Smooth muscle cell (in vitro differentiated cells): ENCODE results near the gene TRMT11. TPM values are rescaled to one million over a fixed set of nuclear protein-coding genes. Genes with fewer than 3 reads are reported as not detected.

Source experiments
- DNase-seq: peaks from one replicate; lab custom pipeline; 2025; ENCODE audit not compliant: unreplicated experiment; lab: John Stamatoyannopoulos, UW
- H2AFZ ChIP-seq: fragments of 200-600 bp; sonication (generic); 2 replicates; pipeline ENCODE4 v1.6.0; 2016; ENCODE audit warnings: antibody characterized with exemption, low read depth, mild to moderate bottlenecking
- H3F3A ChIP-seq: fragments of 200-600 bp; sonication (generic); 2 replicates; pipeline ENCODE4 v1.6.0; 2017; ENCODE audit warnings: antibody characterized with exemption, low read depth
- H3K27ac ChIP-seq: fragments of 200-600 bp; sonication (generic); 2 replicates; pipeline ENCODE4 v1.5.1; 2016; ENCODE audit warnings: low read depth, mild to moderate bottlenecking
- H3K27me3 ChIP-seq: fragments of 200-600 bp; sonication (generic); 2 replicates; pipeline ENCODE4 v1.6.1; 2016; ENCODE audit warnings: low read depth, mild to moderate bottlenecking
- H3K36me3 ChIP-seq: fragments of 200-600 bp; sonication (generic); 2 replicates; pipeline ENCODE4 v1.5.1; 2016; ENCODE audit warnings: low read depth
- H3K4me1 ChIP-seq: fragments of 200-600 bp; sonication (generic); 2 replicates; pipeline ENCODE4 v1.5.1; 2016; ENCODE audit warnings: low read depth
- H3K4me2 ChIP-seq: fragments of 200-600 bp; sonication (generic); 2 replicates; pipeline ENCODE4 v1.6.0; 2016; ENCODE audit warnings: mild to moderate bottlenecking
- H3K4me3 ChIP-seq: fragments of 200-600 bp; sonication (generic); 2 replicates; pipeline ENCODE4 v1.5.1; 2016; ENCODE audit warnings: mild to moderate bottlenecking
- H3K79me2 ChIP-seq: fragments of 200-600 bp; sonication (generic); 2 replicates; pipeline ENCODE4 v1.6.0; 2016; ENCODE audit warnings: low read depth, mild to moderate bottlenecking
- H3K9ac ChIP-seq: fragments of 200-600 bp; sonication (generic); 2 replicates; pipeline ENCODE4 v1.6.0; 2016; ENCODE audit warnings: low read depth
- H3K9me3 ChIP-seq: fragments of 200-600 bp; sonication (generic); replicated peaks from 2 replicates; pipeline ENCODE4 v1.5.1; 2016; ENCODE audit warnings: low read depth
- H4K20me1 ChIP-seq: fragments of 200-600 bp; sonication (generic); 2 replicates; pipeline ENCODE4 v1.6.0; 2016; ENCODE audit warnings: low read depth
- WGBS: methylation state at CpG from one replicate; pipeline ENCODE4 v1.1.7; 2016; ENCODE audit warnings: low lambda C conversion rate; 5-methylcytosine and 5-hydroxymethylcytosine counted together
- polyA plus RNA-seq: library from polyadenylated mRNA; unstranded; fragments of >200 nt; fragmentation: Nextera tagmentation; extraction: Ambion mirVana; gene quantifications from 2 replicates; pipeline ENCODE4 v1.2.1, GENCODE V29; 2016
- total RNA-seq: library from RNA; depleted of rRNA; stranded (reverse); fragments of >200 nt; gene quantifications from 2 replicates; pipeline ENCODE4 v1.2.3, GENCODE V29; 2014
- TF ChIP-seq, protein P1 (sequence below): fragments of 200-600 bp; sonication (generic); IDR thresholded peaks from 2 replicates; pipeline ENCODE4 v1.5.1; 2017; ENCODE audit warnings: borderline replicate concordance, mild to moderate bottlenecking, antibody characterized with exemption; ENCODE audit not compliant: insufficient read depth, poor library complexity, severe bottlenecking

The TRMT11 gene
- total and polyA plus RNA-seq, 2 experiments from 2014 or later = 12.8 to 21.6 TPM

DNA sequence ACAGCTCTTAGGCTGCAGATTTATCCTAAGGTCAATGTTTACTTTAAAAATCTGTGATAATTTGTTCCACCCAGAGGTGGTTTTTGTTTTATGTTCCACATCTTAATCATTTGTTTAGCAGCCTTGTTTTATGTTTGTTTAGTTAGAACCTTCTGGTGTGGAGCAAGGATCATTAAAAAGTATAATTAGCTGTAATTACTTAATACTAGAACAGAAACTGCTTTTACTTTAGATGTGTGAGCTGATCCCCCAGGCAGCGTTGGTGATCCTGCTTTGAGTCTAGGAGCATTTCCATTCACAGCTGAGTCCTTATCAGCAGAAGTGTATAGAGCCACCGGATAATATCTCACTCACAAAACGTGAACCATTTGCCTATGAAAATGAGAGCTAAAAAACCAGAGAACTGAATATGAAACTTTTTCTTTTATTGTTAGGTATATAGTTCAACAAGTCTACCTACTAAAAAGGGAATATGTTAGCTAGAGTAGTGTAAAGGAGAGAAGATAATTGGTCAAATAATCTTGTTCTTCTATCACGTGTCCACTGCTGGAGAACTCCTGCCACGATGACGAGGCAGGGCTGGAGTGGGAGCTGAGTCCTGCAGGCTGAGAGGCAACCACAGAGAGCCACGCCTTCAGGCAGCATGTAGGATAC is 78.5 kb downstream of the TRMT11 start:
- 16% methylated on average over 7 of the region's 7 CpGs for WGBS

DNA sequence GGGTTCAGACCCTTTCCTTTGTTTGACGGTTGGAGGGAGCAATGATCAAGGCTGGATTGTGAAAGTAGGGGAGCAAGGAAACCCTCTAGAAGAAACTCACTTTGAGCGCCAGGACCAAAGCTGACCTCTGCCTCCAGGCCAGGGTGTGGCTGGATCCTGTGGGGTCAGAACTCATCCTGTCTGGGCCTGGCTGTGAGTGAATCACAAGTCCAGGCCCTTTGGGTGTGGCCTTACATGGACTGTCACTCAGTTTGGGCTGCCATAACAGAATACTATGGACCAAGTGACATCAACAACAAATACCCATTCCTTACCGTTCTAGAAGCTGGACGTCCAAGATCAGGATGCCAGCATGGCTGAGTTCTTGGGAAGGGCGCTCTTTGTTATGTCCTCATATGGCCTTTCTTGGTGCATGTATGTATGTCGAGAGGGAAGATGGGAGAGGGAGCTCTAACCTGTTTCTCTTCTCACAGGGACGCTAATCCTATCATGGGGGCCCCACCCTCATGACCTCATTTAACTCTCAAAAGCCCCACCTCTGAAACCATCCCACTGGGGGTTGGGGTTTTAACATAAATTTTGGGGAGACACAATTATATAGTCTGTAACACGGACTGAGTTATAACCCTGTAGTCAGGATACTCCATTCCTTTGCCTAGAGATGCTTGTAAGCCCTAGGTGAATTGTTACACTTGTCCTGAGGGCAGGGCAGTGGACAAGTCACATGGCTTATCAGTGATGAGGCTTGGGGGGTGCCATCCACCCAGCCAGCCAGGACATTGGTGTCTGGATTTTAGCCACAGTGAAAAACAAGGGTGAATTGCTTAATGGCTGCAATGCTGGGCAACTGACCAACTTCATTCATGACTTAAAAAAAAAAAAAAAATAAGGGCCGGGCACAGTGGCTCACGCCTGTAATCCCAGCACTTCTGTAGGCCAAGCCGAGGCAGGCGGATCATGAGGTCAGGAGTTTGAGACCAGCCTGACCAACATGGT is 80.0 kb downstream of the TRMT11 start:
- no peaks in the 10 kb centered on the region for H3K27me3 ChIP-seq

More for the DNA sequence above, 78.5 kb downstream of the TRMT11 start:
- peak overlapping the region; percentile 10 for H2AFZ ChIP-seq
- peak overlapping the region; percentile 60 for H3K4me2 ChIP-seq
- H3K4me3 ChIP-seq = no peak overlapping the region
- no peak for DNase-seq
- H3K79me2 ChIP-seq = no peaks in the 10 kb centered on the region
- no peaks in the 10 kb centered on the region for H3K36me3 ChIP-seq
- H3K9ac ChIP-seq = peak overlapping the region; percentile 16
- no peaks in the 10 kb centered on the region for H4K20me1 ChIP-seq
- no peaks in the 10 kb centered on the region for H3K9me3 ChIP-seq
- H3K27me3 ChIP-seq = no peaks in the 10 kb centered on the region
- TF ChIP-seq, protein P1, sequence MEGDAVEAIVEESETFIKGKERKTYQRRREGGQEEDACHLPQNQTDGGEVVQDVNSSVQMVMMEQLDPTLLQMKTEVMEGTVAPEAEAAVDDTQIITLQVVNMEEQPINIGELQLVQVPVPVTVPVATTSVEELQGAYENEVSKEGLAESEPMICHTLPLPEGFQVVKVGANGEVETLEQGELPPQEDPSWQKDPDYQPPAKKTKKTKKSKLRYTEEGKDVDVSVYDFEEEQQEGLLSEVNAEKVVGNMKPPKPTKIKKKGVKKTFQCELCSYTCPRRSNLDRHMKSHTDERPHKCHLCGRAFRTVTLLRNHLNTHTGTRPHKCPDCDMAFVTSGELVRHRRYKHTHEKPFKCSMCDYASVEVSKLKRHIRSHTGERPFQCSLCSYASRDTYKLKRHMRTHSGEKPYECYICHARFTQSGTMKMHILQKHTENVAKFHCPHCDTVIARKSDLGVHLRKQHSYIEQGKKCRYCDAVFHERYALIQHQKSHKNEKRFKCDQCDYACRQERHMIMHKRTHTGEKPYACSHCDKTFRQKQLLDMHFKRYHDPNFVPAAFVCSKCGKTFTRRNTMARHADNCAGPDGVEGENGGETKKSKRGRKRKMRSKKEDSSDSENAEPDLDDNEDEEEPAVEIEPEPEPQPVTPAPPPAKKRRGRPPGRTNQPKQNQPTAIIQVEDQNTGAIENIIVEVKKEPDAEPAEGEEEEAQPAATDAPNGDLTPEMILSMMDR = no peak
- peak overlapping the region; percentile 76 for H3K27ac ChIP-seq
- H3F3A ChIP-seq = peaks cover 16% of the 10 kb centered on the region
- peaks cover 13% of the 10 kb centered on the region for H3K4me1 ChIP-seq

DNA sequence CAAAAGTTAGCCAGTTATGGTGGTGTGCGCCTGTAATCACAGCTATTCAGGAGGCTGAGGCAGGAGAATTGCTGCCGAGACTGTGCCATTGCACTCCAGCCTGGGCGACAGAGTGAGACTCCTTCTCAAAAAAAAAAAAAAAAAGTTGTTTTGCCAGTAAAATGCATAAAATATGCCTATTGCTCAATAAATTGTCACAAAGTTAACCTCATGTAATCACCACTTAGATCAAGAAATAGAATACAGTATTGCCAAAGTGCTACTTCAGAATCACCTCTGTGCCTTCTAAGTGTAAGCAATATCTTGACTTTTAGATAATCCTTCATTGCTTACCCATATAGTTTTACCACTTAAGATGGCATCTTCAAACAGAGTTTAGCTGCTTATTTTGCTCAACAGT is 80.7 kb downstream of the TRMT11 start:
- H3K27ac ChIP-seq = no peak overlapping the region
- TF ChIP-seq, protein P1 = no peak
- H3F3A ChIP-seq = peaks cover 16% of the 10 kb centered on the region
- H3K4me1 ChIP-seq = peaks cover 13% of the 10 kb centered on the region
- no peaks in the 10 kb centered on the region for H3K27me3 ChIP-seq
- H3K4me2 ChIP-seq = no peak overlapping the region
- 93% methylated on average over 3 of the region's 3 CpGs for WGBS
- H3K9ac ChIP-seq = no peak overlapping the region
- H3K36me3 ChIP-seq = no peaks in the 10 kb centered on the region
- no peaks in the 10 kb centered on the region for H3K9me3 ChIP-seq
- no peak for DNase-seq
- no peaks in the 10 kb centered on the region for H3K79me2 ChIP-seq
- H3K4me3 ChIP-seq = no peak overlapping the region
- no peak overlapping the region for H2AFZ ChIP-seq
- H4K20me1 ChIP-seq = no peaks in the 10 kb centered on the region

More for the DNA sequence above, 80.0 kb downstream of the TRMT11 start:
- H3K4me2 ChIP-seq = no peak overlapping the region
- H3K4me3 ChIP-seq = no peak overlapping the region
- H3K27ac ChIP-seq = no peak overlapping the region
- TF ChIP-seq, protein P1 = no peak
- no peak overlapping the region for H3K9ac ChIP-seq
- H3K9me3 ChIP-seq = no peaks in the 10 kb centered on the region
- no peaks in the 10 kb centered on the region for H3K79me2 ChIP-seq
- H3K36me3 ChIP-seq = no peaks in the 10 kb centered on the region
- DNase-seq = no peak
- peaks cover 13% of the 10 kb centered on the region for H3K4me1 ChIP-seq
- no peak overlapping the region for H2AFZ ChIP-seq
- peaks cover 16% of the 10 kb centered on the region for H3F3A ChIP-seq
- no peaks in the 10 kb centered on the region for H4K20me1 ChIP-seq
- 98% methylated on average over 12 of the region's 12 CpGs for WGBS
